ENCODE data around the gene RNLS. TPM values are rescaled to one million over a fixed set of nuclear protein-coding genes. Genes with fewer than 3 reads are reported as not detected.
A peak's percentile ranks its signal among the peaks of the same experiment; 100 is the strongest.

The RNLS gene
- total RNA-seq, 1 experiment from 2014 or later: 8.1 TPM

GRCh38 chr10:88232983-88233543, 350.1 kb downstream of the RNLS start:
- no peak for TF ChIP-seq EZH2 (IDR thresholded peaks at IDR 0.05; ENCODE audit: borderline replicate concordance, low read depth, low read length, poor library complexity, severe bottlenecking)
- TF ChIP-seq CTCF (conservative IDR thresholded peaks at IDR 0.05; ENCODE audit: low read depth, low read length): no peak
- Histone ChIP-seq H3K27ac (ENCODE audit: low read depth, low read length, poor library complexity, severe bottlenecking) (no peak overlapping the region), H3K9me3 (ENCODE audit: low read depth, low read length, poor library complexity, severe bottlenecking) (no peaks in the 10 kb centered on the region), H3K27me3 (replicated peaks; ENCODE audit: insufficient read depth, low read depth, low read length, poor library complexity) (no peaks in the 10 kb centered on the region), H3K4me3 (ENCODE audit: low read depth, low read length, poor library complexity, severe bottlenecking) (no peak overlapping the region), H3K4me1 (ENCODE audit: insufficient read depth, low read length, poor library complexity, severe bottlenecking) (no peaks in the 10 kb centered on the region), H3K36me3 (ENCODE audit: insufficient read depth, low read length, poor library complexity, severe bottlenecking) (no peaks in the 10 kb centered on the region)
- DNase-seq (ENCODE audit: low spot score): no peak
- CTCF ChIA-PET: no interaction called here
- intact Hi-C loops (cut with micrococcal nuclease; ENCODE audit: unreplicated experiment): no loop called here
- POLR2A ChIA-PET (ENCODE audit: low non-redundant PET): no interaction called here
- BruUV-seq (replicated peaks): no TSS peak

GRCh38 chr10:88232029-88232895, 350.9 kb downstream of the RNLS start:
- Histone ChIP-seq H3K9me3 (ENCODE audit: low read depth, low read length, poor library complexity, severe bottlenecking) (no peaks in the 10 kb centered on the region), H3K27ac (ENCODE audit: low read depth, low read length, poor library complexity, severe bottlenecking) (no peak overlapping the region), H3K27me3 (replicated peaks; ENCODE audit: insufficient read depth, low read depth, low read length, poor library complexity) (no peaks in the 10 kb centered on the region), H3K4me3 (ENCODE audit: low read depth, low read length, poor library complexity, severe bottlenecking) (no peak overlapping the region), H3K36me3 (ENCODE audit: insufficient read depth, low read length, poor library complexity, severe bottlenecking) (no peaks in the 10 kb centered on the region), H3K4me1 (ENCODE audit: insufficient read depth, low read length, poor library complexity, severe bottlenecking) (no peaks in the 10 kb centered on the region)
- ChIA-PET POLR2A (ENCODE audit: low non-redundant PET) (no interaction called here), CTCF (no interaction called here)
- TF ChIP-seq CTCF (conservative IDR thresholded peaks at IDR 0.05; ENCODE audit: low read depth, low read length) (no peak), EZH2 (IDR thresholded peaks at IDR 0.05; ENCODE audit: borderline replicate concordance, low read depth, low read length, poor library complexity, severe bottlenecking) (no peak)
- no TSS peak for BruUV-seq (replicated peaks)
- DNase-seq (ENCODE audit: low spot score): peak; percentile 1
- intact Hi-C loops (cut with micrococcal nuclease; ENCODE audit: unreplicated experiment): no loop called here

GRCh38 chr10:88230251-88230650, 352.9 kb downstream of the RNLS start:
- CTCF ChIA-PET: no interaction called here
- no peak for TF ChIP-seq CTCF (conservative IDR thresholded peaks at IDR 0.05; ENCODE audit: low read depth, low read length)
- no peak for TF ChIP-seq EZH2 (IDR thresholded peaks at IDR 0.05; ENCODE audit: borderline replicate concordance, low read depth, low read length, poor library complexity, severe bottlenecking)
- no TSS peak for BruUV-seq (replicated peaks)

More at GRCh38 chr10:88230251-88230650, 352.9 kb downstream of the RNLS start:
- Histone ChIP-seq H3K4me1 (ENCODE audit: insufficient read depth, low read length, poor library complexity, severe bottlenecking) (no peaks in the 10 kb centered on the region), H3K9me3 (ENCODE audit: low read depth, low read length, poor library complexity, severe bottlenecking) (no peaks in the 10 kb centered on the region), H3K27ac (ENCODE audit: low read depth, low read length, poor library complexity, severe bottlenecking) (no peak overlapping the region), H3K36me3 (ENCODE audit: insufficient read depth, low read length, poor library complexity, severe bottlenecking) (no peaks in the 10 kb centered on the region), H3K27me3 (replicated peaks; ENCODE audit: insufficient read depth, low read depth, low read length, poor library complexity) (no peaks in the 10 kb centered on the region), H3K4me3 (ENCODE audit: low read depth, low read length, poor library complexity, severe bottlenecking) (no peak overlapping the region)
- intact Hi-C loops (cut with micrococcal nuclease; ENCODE audit: unreplicated experiment): no loop called here
- no peak for DNase-seq (ENCODE audit: low spot score)
- POLR2A ChIA-PET (ENCODE audit: low non-redundant PET): interaction anchor here (0.7 kb wide), 1 partner anchor 27 kb away, joined by 6 read pairs; no protein-coding TSS in a partner anchor

All from A673 (cell line).